Activated CD4-positive, CD25-positive, alpha-beta regulatory T cell treated with anti-CD3 and anti-CD28 coated beads, Interleukin-2, amount 50 U/mL, for 24 hours (primary cell): ENCODE measurements around the gene TMEM147.
A peak's percentile ranks its signal among the peaks of the same experiment; 100 is the strongest.

Experiments
- ATAC-seq, 2 donors: fragments of 150-1000 bp; cut with Tn5 transposase; one replicate each; pipeline ENCODE4 v1.10.0; 2021; ENCODE audit warnings: mild to moderate bottlenecking in 1 of 2, moderate library complexity in 1 of 2

The TMEM147 gene

GRCh38 chr19:35549174-35549788, 3.9 kb downstream of the TMEM147 start:
- no peak for ATAC-seq

DNA sequence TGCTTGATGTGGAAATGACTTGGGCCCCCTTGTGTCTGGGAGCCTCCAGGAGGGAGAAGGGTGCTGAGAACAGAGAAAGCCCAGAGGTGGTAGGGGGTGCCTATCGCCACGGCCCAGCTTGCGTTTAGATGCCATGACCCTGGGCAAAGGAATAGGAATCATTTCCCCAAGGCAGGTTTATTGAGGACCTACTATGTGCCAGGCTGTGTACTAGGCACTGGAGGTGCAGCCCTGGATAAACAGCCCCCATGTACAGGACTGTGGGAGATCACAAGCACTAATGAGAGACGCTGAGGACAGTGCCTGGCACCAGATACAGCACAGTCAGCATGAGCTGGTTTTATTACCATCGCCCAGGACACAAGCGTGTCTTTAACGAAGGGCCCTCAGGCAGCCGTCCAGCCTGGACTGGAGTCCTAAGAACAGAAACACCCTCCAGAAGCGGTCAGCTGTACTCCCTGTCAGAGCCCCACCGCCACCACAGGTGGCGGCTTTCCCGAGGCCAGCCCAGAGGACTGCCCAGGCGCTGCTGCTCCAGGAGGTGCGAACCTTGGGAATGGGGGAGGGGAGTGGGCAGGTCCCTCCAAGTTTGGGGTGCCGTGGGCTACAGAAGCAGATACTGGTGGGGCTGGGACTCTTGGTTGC, 4.6 kb downstream of the TMEM147 start:
- no peak for ATAC-seq

GRCh38 chr19:35551091-35551810, 5.8 kb downstream of the TMEM147 start:
- ATAC-seq: no peak

GRCh38 chr19:35552534-35553384, 7.3 kb downstream of the TMEM147 start:
- no peak for ATAC-seq

DNA sequence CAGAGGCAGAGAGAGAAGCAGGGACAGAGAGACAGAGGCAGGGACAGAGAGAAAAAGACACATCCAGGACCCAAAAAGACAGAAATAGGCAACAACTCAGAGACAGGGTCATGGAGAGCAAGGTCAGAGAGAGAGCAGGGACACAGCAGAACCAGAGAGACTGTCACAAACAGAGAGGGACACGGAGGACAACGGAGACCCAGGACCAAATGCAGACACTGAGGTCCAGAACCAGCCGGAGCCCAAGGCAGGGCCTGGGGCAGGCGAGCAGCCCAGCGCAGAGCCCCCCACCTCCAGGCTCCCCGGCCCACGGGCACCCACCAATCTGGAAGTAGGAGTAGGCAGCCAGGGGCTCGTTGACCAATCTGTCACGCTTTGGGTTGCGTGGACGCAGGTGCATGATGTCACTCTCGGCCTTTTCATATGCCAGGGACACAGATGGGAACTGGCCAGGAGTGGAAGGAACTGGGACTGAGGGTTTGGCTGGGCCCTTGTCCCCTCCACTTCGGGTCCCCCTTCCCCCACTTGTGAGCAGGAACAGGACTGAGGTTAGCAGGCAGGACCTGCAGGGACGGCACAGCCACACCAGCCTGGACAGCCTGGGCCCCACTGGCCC, 8.1 kb downstream of the TMEM147 start:
- ATAC-seq: no peak

GRCh38 chr19:35554076-35554475, 8.7 kb downstream of the TMEM147 start:
- ATAC-seq: no peak

- ATAC-seq: no peak
Observed at GRCh38 chr19:35555301-35556005, 10.0 kb downstream of the TMEM147 start.

- ATAC-seq: no peak
Observed at GRCh38 chr19:35556025-35556590, 10.7 kb downstream of the TMEM147 start.

GRCh38 chr19:35556846-35557538, 11.6 kb downstream of the TMEM147 start:
- no peak for ATAC-seq

- ATAC-seq: peak; percentile 55 to 62
Observed at GRCh38 chr19:35557539-35558399, 12.3 kb downstream of the TMEM147 start.

DNA sequence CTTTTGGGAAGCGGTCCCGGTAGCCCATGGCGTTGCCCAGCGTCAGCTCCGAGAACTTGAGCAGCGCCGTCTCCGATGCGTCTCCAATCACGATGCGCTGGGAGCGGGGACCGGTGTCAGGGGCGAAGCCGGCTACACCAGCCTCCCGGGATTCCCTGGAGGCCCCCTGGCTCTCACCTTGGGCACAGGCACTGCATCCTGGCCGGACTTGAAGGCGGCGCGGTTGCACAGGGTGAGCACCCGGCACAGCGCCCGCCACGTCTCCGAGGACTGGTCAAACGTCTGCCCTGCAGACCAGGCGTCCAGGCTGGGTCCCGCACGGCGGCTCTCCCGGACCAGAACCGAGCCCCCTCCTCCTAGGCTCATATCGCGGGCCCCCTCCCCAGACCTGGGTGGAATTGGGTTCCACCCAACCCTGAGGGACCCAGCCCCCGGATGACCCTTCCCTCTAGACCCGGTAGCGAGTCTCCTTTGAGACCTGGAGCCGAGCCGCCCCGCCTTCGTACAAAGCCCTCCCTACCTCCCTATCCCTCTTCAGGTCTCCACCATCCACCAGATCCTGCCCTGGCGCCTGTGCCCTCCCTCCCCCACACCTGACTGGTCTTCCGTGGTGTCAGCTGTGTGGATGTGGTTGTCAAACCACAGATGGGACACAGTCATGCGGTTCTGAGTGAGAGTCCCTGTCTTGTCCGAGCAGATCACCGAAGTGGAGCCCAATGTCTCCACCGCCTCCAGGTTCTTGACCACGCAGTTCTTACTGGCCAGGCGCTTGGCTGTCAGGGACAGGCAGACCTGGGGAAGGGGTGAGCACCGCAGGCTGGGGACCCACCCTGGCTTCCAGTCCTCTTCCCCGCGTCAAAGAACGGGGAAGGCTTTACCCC, 13.2 kb downstream of the TMEM147 start:
- no peak for ATAC-seq

DNA sequence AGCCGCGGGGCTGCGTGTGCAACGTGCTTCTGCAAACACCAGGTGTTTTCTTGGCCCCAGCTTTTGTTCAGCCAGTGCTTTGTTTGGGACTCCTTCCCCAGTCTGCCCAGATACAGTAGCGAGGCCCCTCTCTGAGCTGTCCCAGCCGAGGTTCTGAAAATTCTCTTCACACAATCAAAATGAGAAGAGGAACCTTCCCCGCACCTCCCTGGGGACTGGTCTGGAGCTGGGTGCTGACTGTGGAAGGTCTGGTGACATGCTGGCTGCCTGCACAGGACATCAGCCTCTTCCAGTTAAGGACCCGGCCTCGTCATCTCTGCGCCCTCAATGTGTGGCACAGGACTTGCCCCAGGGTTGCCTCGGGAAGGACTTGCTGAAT, 13.8 kb downstream of the TMEM147 start:
- no peak for ATAC-seq

DNA sequence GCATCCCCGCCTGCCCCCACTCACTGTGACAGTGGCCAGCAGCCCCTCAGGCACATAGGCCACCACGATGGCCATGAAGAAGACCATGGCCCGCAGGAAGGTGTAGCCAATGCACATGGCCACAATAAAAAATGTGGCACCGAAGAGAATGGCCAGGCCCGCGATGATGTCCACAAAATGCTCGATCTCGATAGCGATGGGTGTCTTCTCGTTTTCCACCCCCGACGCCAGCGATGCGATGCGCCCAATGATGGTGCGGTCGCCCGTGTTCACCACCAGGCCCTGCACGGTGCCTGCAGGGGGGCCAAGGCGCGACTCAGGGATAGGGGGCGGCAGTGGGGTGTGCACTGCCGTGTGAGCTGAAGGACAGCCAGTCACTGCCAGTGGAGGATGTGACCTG, 14.4 kb downstream of the TMEM147 start:
- no peak for ATAC-seq

- no peak for ATAC-seq
Observed at GRCh38 chr19:35560271-35560670, 14.8 kb downstream of the TMEM147 start.

DNA sequence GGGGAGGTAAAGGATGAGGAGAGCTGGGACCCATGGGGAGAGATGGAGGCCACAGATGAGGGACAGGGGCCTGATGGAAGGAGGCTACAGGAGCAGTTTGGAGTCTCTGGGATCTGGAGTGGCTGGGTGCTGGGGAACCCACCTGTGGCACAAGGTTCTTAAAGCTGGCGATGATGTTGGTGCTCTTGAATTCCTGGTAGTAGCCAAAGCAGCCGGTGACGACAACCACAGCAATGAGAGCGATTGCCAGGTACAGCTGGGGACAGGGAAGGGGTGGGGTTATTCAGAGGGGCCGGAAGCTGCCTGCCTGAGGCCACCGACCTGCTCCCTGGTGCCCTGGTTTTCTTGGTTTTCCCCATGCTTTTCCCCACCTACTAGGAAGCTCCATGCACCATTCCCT, 15.3 kb downstream of the TMEM147 start:
- ATAC-seq: no peak

DNA sequence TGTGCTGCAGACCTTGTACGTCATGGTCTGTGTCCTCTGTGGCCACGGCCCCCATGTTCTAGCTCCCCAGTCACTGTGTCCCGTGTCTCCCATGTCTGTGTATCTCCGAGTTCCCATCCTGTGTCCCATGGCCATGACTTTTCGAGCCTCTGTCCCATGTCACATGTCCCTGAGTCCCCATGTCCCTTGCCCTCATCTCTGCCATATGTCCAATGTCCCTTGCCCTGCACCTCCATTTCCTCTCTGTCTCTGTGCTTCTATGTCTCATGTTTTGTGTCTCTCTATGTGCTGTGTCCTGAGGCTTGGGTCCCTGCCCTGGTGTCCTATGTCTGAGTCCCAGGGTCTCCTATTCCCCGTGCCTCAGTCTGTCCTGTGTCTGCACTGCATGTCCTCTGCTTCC, 16.0 kb downstream of the TMEM147 start:
- ATAC-seq: no peak

DNA sequence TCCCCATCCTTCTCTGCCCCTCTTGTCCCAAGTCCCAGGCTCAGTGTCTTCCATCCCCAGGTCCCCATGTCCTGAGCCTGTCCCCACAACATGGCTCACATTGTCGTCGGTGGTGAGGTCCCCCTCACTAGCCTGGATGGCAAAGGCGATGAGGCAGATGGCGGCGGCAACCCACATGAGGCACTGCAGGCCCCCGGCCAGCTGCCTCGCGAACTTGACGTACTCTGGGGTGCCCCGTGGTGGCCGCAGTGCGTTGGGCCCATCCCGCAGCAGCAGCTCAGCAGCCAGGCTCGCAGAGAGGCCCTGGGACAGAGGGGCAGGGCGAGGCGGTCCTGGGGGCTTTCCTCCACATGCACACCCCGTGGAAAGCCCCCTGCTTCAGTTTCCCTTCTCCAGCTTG, 16.9 kb downstream of the TMEM147 start:
- ATAC-seq: no peak

DNA sequence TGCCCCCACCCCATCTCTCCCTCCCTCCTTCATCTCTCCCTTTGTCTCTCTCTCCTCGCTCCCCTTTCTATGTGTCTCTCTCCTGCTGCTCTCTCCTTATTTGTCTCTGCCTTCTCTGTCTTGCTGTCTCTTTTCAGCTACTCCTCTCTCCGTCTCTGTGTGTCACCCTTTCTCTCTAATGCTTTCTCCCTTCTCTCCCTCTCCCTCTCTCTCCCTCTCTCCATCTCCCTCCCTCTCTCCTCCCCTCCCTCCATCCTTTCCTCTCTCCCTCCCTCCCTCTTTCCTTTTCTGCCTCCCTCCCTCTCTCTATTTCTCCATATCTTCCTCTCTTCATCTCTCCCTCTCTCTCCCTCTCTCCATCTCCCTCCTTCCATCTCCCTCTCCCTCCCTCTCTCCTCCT, 17.4 kb downstream of the TMEM147 start:
- ATAC-seq: no peak

DNA sequence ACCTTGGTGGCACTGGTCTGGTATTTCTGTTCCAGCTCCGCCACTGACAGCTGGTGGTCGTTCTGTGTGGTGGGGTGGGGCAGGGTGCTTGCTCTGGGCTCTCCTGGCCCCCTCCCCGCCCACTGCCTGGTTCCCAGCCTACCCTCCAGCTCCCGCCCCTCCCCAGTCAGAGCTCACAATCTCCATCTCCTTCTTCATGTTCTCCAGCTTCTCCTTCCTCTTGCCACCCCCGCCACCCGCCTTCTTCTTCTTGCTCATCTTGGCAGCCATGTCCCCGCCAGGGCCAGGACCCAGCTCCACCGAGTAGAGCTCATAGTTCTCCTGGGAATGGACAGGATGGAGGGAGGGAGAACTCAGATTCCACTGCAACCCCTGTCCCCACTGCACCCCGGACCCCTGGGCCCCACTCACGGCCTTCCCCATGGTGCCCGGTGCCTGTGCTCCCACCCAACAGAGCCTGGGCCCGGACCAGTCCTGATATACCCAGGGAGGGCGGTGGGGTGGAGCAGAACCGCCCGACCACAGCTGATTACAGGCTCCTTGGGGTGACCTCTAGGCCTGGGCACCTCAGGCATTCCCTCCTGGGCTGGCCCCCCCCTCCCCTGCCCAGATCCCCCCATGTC, 17.9 kb downstream of the TMEM147 start, which contains the start of gene ATP4A:
ATP4A (minus strand) TSS at position 452 of the 623 bp plus-strand sequence; CDS start at position 423, 29 bp downstream.
- ATAC-seq: no peak
